Activated CD4-positive, alpha-beta T cell treated with anti-CD3 and anti-CD28 coated beads, Interleukin-2, amount 50 U/mL, for 24 hours (primary cell): Measurements from ENCODE around the gene SDC1.

Experiments
- DNase-seq, 2 donors: peaks; one replicate each; pipeline ENCODE4 v3.0.0-alpha.2; 2020; ENCODE audit warnings: low read depth in 1 of 2, low spot score in 1 of 2

SDC1 gene

GRCh38 chr2:20229322-20230113, 4.6 kb upstream of the SDC1 start:
- no peak for DNase-seq

- no peak for DNase-seq
Measured at GRCh38 chr2:20227894-20228505, 3.1 kb upstream of the SDC1 start.

- DNase-seq = no peak
Measured at GRCh38 chr2:20226152-20226545, 1.2 kb upstream of the SDC1 start.

- no peak for DNase-seq
Measured at GRCh38 chr2:20225294-20226151, 593 bp upstream of the SDC1 start.

GRCh38 chr2:20224164-20224715, 690 bp downstream of the SDC1 start:
- DNase-seq = no peak

- no peak for DNase-seq
Measured at GRCh38 chr2:20223407-20224163, 1.3 kb downstream of the SDC1 start.

- DNase-seq = no peak
Measured at GRCh38 chr2:20222769-20223406, 2.0 kb downstream of the SDC1 start.

GRCh38 chr2:20222014-20222768, 2.7 kb downstream of the SDC1 start:
- DNase-seq = no peak

- DNase-seq = no peak
Measured at GRCh38 chr2:20221555-20221973, 3.4 kb downstream of the SDC1 start.

GRCh38 chr2:20220806-20221554, 4.0 kb downstream of the SDC1 start:
- no peak for DNase-seq

GRCh38 chr2:20219763-20220380, 5.1 kb downstream of the SDC1 start:
- DNase-seq = no peak

GRCh38 chr2:20218331-20219320, 6.3 kb downstream of the SDC1 start:
- DNase-seq = no peak

- DNase-seq = no peak
Measured at GRCh38 chr2:20217041-20217970, 7.6 kb downstream of the SDC1 start.

GRCh38 chr2:20216130-20217025, 8.6 kb downstream of the SDC1 start:
- DNase-seq = no peak
